ENCODE data around the gene PALM.
"Not testable (repeated sequence)": the region's sequence is repeated elsewhere in the genome, so short reads cannot be mapped to it uniquely, and the experiment has no call there.

The PALM gene

GRCh38 chr19:734716-735115 lies 26.0 kb downstream of the PALM start:
- DNase-seq: no peak

GRCh38 chr19:736125-736524 lies 27.4 kb downstream of the PALM start:
- DNase-seq: no peak

GRCh38 chr19:737591-738093 lies 28.9 kb downstream of the PALM start:
- DNase-seq: peak; percentile 3 to 45

- no peak for DNase-seq
These were observed 29.9 kb downstream of the PALM start for GRCh38 chr19:738509-739128.

GRCh38 chr19:739998-740715 lies 31.4 kb downstream of the PALM start:
- DNase-seq: no peak

GRCh38 chr19:740816-741505 lies 32.2 kb downstream of the PALM start:
- not testable (repeated sequence) for DNase-seq

GRCh38 chr19:741506-742131 lies 32.9 kb downstream of the PALM start:
- no peak for DNase-seq

- no peak for DNase-seq
These were observed 33.9 kb downstream of the PALM start for GRCh38 chr19:742540-743075.

- no peak for DNase-seq
These were observed 34.5 kb downstream of the PALM start for GRCh38 chr19:743168-743687.

- not testable (repeated sequence) for DNase-seq
These were observed 36.4 kb downstream of the PALM start for GRCh38 chr19:745138-745537.

GRCh38 chr19:746208-746819 lies 37.6 kb downstream of the PALM start:
- no peak for DNase-seq

- DNase-seq: no peak
These were observed 38.2 kb downstream of the PALM start for GRCh38 chr19:746956-747355.

GRCh38 chr19:747432-748273 lies 38.9 kb downstream of the PALM start:
- no peak for DNase-seq

GRCh38 chr19:748274-748598 lies 39.5 kb downstream of the PALM start:
- no peak for DNase-seq

GRCh38 chr19:749811-750210 lies 41.1 kb downstream of the PALM start:
- no peak for DNase-seq

GRCh38 chr19:750640-751423 lies 42.1 kb downstream of the PALM start, which contains the start of gene MISP:
Gene MISP (plus strand): TSS chr19:751112. CDS start chr19:756947, 5,835 bp downstream.
- no peak for DNase-seq

- peak in 1 of 2 donors; percentile 11 for DNase-seq
These were observed 43.0 kb downstream of the PALM start for GRCh38 chr19:751501-752341.

- peak; percentile 21 to 48 for DNase-seq
These were observed 44.1 kb downstream of the PALM start for GRCh38 chr19:752652-753517.

GRCh38 chr19:754530-754929 lies 45.8 kb downstream of the PALM start:
- DNase-seq: no peak

All from bone marrow (tissue), 2 donors.